OCI-LY1 (cell line): ENCODE measurements around the gene ADGRA3.

Experiments
- EZH2 ChIP-seq: fragments of 200-600 bp; sonication (generic), shearing (Covaris generic); IDR thresholded peaks from 2 replicates; pipeline ENCODE4 v1.8.0; 2017; ENCODE audit warnings: borderline replicate concordance, mixed run types, mild to moderate bottlenecking, antibody characterized with exemption, low read length, moderate library complexity, mixed read lengths
- TF ChIP-seq, protein P1 (sequence below): fragments of 200-600 bp; sonication (generic), shearing (Covaris generic); IDR thresholded peaks from 2 replicates; pipeline ENCODE4 v1.5.1; 2017; ENCODE audit warnings: mild to moderate bottlenecking, antibody characterized with exemption, low read length, moderate library complexity, mixed read lengths

DNA sequence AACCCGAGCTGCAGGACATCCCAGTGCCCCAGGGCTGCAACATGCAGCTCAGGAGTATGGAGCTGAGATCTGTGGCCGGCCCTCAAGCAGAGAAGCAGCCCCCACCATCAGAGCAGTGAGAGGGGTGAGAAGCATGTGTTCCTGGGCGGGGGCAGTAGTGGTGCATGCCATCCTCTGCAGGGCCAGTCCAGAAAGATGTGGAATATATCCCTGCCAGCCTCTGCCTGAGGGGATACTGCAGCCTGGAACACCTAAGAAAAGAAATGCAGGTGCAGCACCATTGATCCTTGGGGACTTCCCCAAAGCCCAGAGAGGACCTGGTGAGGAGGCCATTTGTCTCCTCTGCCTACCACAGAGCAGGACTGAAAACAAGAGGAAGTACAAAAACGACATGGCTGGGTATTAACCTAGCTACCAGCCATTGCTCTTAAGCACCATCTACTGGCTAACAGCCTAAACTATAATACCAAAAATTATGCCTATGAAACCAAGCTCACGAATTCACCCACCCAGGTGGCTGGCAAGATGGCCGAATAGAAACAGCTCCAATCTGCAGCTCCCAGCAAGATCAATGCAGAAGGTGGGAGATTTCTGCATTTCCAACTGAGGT lies 158.8 kb downstream of the ADGRA3 start:
- TF ChIP-seq, protein P1, sequence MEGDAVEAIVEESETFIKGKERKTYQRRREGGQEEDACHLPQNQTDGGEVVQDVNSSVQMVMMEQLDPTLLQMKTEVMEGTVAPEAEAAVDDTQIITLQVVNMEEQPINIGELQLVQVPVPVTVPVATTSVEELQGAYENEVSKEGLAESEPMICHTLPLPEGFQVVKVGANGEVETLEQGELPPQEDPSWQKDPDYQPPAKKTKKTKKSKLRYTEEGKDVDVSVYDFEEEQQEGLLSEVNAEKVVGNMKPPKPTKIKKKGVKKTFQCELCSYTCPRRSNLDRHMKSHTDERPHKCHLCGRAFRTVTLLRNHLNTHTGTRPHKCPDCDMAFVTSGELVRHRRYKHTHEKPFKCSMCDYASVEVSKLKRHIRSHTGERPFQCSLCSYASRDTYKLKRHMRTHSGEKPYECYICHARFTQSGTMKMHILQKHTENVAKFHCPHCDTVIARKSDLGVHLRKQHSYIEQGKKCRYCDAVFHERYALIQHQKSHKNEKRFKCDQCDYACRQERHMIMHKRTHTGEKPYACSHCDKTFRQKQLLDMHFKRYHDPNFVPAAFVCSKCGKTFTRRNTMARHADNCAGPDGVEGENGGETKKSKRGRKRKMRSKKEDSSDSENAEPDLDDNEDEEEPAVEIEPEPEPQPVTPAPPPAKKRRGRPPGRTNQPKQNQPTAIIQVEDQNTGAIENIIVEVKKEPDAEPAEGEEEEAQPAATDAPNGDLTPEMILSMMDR, result no peak
- no peak for TF ChIP-seq EZH2
